WTC11 (cell line): ENCODE data around the gene RSRP1.
"Not testable (repeated sequence)": the region's sequence is repeated elsewhere in the genome, so short reads cannot be mapped to it uniquely, and the experiment has no call there.

Source experiments
- ATF1 ChIP-seq: sonication (generic); formaldehyde crosslinking; IDR thresholded peaks from 2 replicates; pipeline ENCODE4 v1.8.1; 2023; ENCODE audit warnings: mild to moderate bottlenecking, moderate library complexity, missing genetic modification reagents
- CREB1 ChIP-seq: sonication (generic); formaldehyde crosslinking; IDR thresholded peaks from 2 replicates; pipeline ENCODE4 v1.8.0; 2023; ENCODE audit warnings: mild to moderate bottlenecking, missing genetic modification reagents
- CREM ChIP-seq: sonication (generic); formaldehyde crosslinking; IDR thresholded peaks from 2 replicates; pipeline ENCODE4 v1.8.1; 2022; ENCODE audit warnings: mild to moderate bottlenecking, missing genetic modification reagents, moderate library complexity
- ESRRA ChIP-seq: sonication (generic); formaldehyde crosslinking; IDR thresholded peaks from 2 replicates; pipeline ENCODE4 v1.8.1; 2022; ENCODE audit warnings: mild to moderate bottlenecking, missing genetic modification reagents, borderline replicate concordance
- IRF2 ChIP-seq: sonication (generic); formaldehyde crosslinking; IDR thresholded peaks from 2 replicates; pipeline ENCODE4 v1.8.0; 2022; ENCODE audit warnings: low read depth, missing genetic modification reagents, borderline replicate concordance

DNA sequence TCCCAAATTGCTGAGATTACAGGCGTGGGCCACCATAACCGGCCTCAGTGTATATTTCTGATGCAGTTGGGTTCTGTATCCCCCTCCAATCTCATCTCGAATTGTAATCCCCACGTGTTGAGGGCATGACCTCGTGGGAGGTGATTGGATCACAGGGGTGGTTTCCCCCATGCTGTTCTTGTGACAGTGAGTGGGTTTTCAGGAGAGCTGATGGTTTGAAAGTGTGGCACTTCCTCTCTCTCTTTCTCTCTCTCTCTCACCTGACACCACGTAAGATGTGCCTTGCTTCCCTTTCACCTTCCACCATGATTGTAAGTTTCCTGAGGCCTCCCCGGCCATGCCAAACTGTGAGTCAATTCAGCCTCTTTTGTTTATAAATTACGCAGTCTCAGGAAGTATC, 49.2 kb upstream of the RSRP1 start:
- TF ChIP-seq IRF2 (CRISPR knock-in tag); CREB1 (CRISPR knock-in tag); CREM (CRISPR knock-in tag); ATF1 (CRISPR knock-in tag); ESRRA: not testable (repeated sequence)
